HepG2 (cell line): ENCODE data around the gene TRAK1. TPM values are rescaled to one million over a fixed set of nuclear protein-coding genes. Genes with fewer than 3 reads are reported as not detected.

Source experiments
- ATAC-seq: fragments of 200-7000 bp; cut with Tn5 transposase; 3 replicates; pipeline ENCODE4 v1.9.1; 2020; ENCODE audit warnings: mild to moderate bottlenecking, moderate library complexity
- BruUV-seq: library from RNA; stranded (reverse); fragments of 400-500 nt; replicated peaks from 2 replicates; lab custom pipeline; 2021; lab: Mats Ljungman, UMichigan
- CTCF ChIA-PET: fragments of 300-600 bp; formaldehyde crosslinking; extraction: SDS; loops from one replicate; lab custom pipeline; 2021; ENCODE audit warnings: low total read pairs, inconsistent platforms, low intra/inter-chr PET ratio; lab: Yijun Ruan, JAX
- POLR2A ChIA-PET: fragments of 350-600 bp; sonication (Branson Sonifier 250); formaldehyde crosslinking; loops from one replicate; lab custom pipeline; 2020; ENCODE audit warnings: antibody characterized with exemption, inconsistent platforms; lab: Yijun Ruan, JAX
- DNase-seq: peaks from one replicate; pipeline ENCODE4 v3.0.0-alpha.2; 2015; ENCODE audit warnings: low spot score
- FAIRE-seq: peaks from 3 replicates; lab custom pipeline; 2011; peaks lifted over from hg19 to GRCh38; lab: Jason Lieb, UNC
- H2AFZ ChIP-seq: one replicate; pipeline ENCODE4 v1.6.1; 2011; ENCODE audit warnings: low read length, inconsistent platforms
- H3K27ac ChIP-seq: fragments of 300-600 bp; 3 replicates; pipeline ENCODE4 v1.8.0; 2011; ENCODE audit warnings: mixed run types, mild to moderate bottlenecking, mixed read lengths, low read length, inconsistent platforms; ENCODE audit not compliant: insufficient read depth; ENCODE audit errors: extremely low read length
- H3K27me3 ChIP-seq, 2 experiments: fragments of 200-600 bp in 1 of 2; 2 replicates in 1 of 2; 3 replicates in 1 of 2; pipeline versions ENCODE4 v1.6.0 to v1.8.0; 2011; ENCODE audit warnings: low read length in 2 of 2, mild to moderate bottlenecking in 2 of 2, moderate library complexity in 2 of 2, inconsistent platforms in 1 of 2; ENCODE audit not compliant: insufficient read depth in 2 of 2, control insufficient read depth in 1 of 2
- H3K36me3 ChIP-seq, 2 experiments: fragments of 200-600 bp in 1 of 2; replicated peaks in 1 of 2; 2 replicates in 1 of 2; 3 replicates in 1 of 2; pipeline versions ENCODE4 v1.5.1 to v1.8.0; 2011; ENCODE audit warnings: low read length in 2 of 2, inconsistent platforms in 1 of 2; ENCODE audit not compliant: insufficient read depth in 2 of 2, control insufficient read depth in 1 of 2
- H3K4me1 ChIP-seq: 2 replicates; pipeline ENCODE4 v1.5.1; 2012; ENCODE audit warnings: low read length, inconsistent platforms; ENCODE audit not compliant: insufficient read depth
- H3K4me2 ChIP-seq: 2 replicates; pipeline ENCODE4 v1.6.0; 2011; ENCODE audit warnings: low read depth, low read length, inconsistent platforms
- H3K4me3 ChIP-seq, 3 experiments: fragments of 200-600 bp in 1 of 3; sonication (generic), shearing (Covaris generic) in 1 of 3; replicated peaks in 1 of 3; 2 replicates each; pipeline ENCODE4 v1.5.1; 2011 to 2016; ENCODE audit warnings: low read length in 3 of 3, inconsistent platforms in 2 of 3, low read depth in 2 of 3, mild to moderate bottlenecking in 2 of 3, control low read depth in 1 of 3, mixed read lengths in 1 of 3; ENCODE audit not compliant: insufficient read depth in 1 of 3
- H3K79me2 ChIP-seq: one replicate; pipeline ENCODE4 v1.6.1; 2011; ENCODE audit warnings: low read length, inconsistent platforms; ENCODE audit not compliant: insufficient read depth
- H3K9ac ChIP-seq: 2 replicates; pipeline ENCODE4 v1.6.0; 2011; ENCODE audit warnings: mild to moderate bottlenecking, low read depth, low read length, inconsistent platforms; ENCODE audit not compliant: insufficient read depth
- H3K9me3 ChIP-seq: 2 replicates; pipeline ENCODE4 v1.5.1; 2012; ENCODE audit warnings: mild to moderate bottlenecking, low read length
- H4K20me1 ChIP-seq: 2 replicates; pipeline ENCODE4 v1.6.0; 2011; ENCODE audit warnings: inconsistent platforms, mild to moderate bottlenecking, low read length, moderate library complexity; ENCODE audit not compliant: insufficient read depth
- SAP130 ChIP-seq: IDR thresholded peaks from 2 replicates; pipeline ENCODE4 v1.6.1; 2016; ENCODE audit warnings: low read depth
- SCMH1 ChIP-seq: sonication (generic); formaldehyde crosslinking; IDR thresholded peaks from 2 replicates; pipeline ENCODE4 v1.9.0; 2021; ENCODE audit warnings: missing genetic modification reagents, mild to moderate bottlenecking, borderline replicate concordance
- SSRP1 ChIP-seq: IDR thresholded peaks from 2 replicates; pipeline ENCODE4 v1.6.1; 2016; ENCODE audit warnings: control low read depth
- TAF15 ChIP-seq: fragments of 200-400 bp; formaldehyde crosslinking; IDR thresholded peaks from one replicate; pipeline ENCODE4 v1.6.1; 2018; ENCODE audit warnings: mild to moderate bottlenecking, low read depth, low read length; ENCODE audit not compliant: poor library complexity, severe bottlenecking
- WIZ ChIP-seq: sonication (generic); formaldehyde crosslinking; IDR thresholded peaks from 2 replicates; pipeline ENCODE4 v1.5.1; 2020; ENCODE audit warnings: mild to moderate bottlenecking, missing genetic modification reagents
- ZEB1 ChIP-seq: IDR thresholded peaks from 2 replicates; pipeline ENCODE4 v1.6.1; 2012; ENCODE audit warnings: mild to moderate bottlenecking, low read depth, inconsistent platforms; ENCODE audit not compliant: insufficient replicate concordance
- ZMYM2 ChIP-seq: sonication (generic); formaldehyde crosslinking; IDR thresholded peaks from 2 replicates; pipeline ENCODE4 v1.8.0; 2022; ENCODE audit warnings: mild to moderate bottlenecking, missing genetic modification reagents
- WGBS: methylation state at CpG from one replicate; pipeline ENCODE4 v1.1.6; 2017; ENCODE audit warnings: low lambda C conversion rate; 5-methylcytosine and 5-hydroxymethylcytosine counted together
- in situ Hi-C: cut with HindIII; loops from 2 replicates; pipeline ENCODE4 v1.10.0; 2017; ENCODE audit warnings: low pct_unique_long_range_greater_than_20kb; ENCODE audit not compliant: extremely low pct_ligation_motif_present
- intact Hi-C: fragments of 100-400 bp; cut with micrococcal nuclease; formaldehyde crosslinking; loops from one replicate; pipeline ENCODE4 v1.10.0; 2022; ENCODE audit not compliant: unreplicated experiment
- polyA plus RNA-seq, 8 experiments: library from polyadenylated mRNA; depleted of rRNA in 3 of 8; stranded (reverse) in 7 of 8; unstranded in 1 of 8; fragments of >200 nt; fragmentation: Illumina TruSeq in 4 of 8; extraction: Trizol in 4 of 8; gene quantifications; 2 replicates each; pipeline versions ENCODE4 v1.2.1 to v1.2.3, GENCODE V29; 2011 to 2016; ENCODE audit warnings: low read depth in 4 of 8, missing spikeins in 1 of 8, mixed read lengths in 1 of 8; ENCODE audit not compliant: insufficient read depth in 1 of 8
- total RNA-seq, 5 experiments: library from RNA; depleted of rRNA; stranded (reverse); fragments of >200 nt; fragmentation: Illumina TruSeq; extraction: Trizol; gene quantifications; 2 replicates each; pipeline ENCODE4 v1.2.3, GENCODE V29; 2016; ENCODE audit warnings: low read depth in 1 of 5
- TF ChIP-seq, protein P1 (sequence below): sonication (generic); formaldehyde crosslinking; IDR thresholded peaks from 2 replicates; pipeline ENCODE4 v1.8.0; 2022; ENCODE audit warnings: missing genetic modification reagents, mild to moderate bottlenecking, moderate library complexity, borderline replicate concordance

The TRAK1 gene
- total and polyA plus RNA-seq, 2 of the 13 experiments (the other 11 are each of a cell fraction or from before 2014, with no cell fraction given): 20.5 to 46.6 TPM

DNA sequence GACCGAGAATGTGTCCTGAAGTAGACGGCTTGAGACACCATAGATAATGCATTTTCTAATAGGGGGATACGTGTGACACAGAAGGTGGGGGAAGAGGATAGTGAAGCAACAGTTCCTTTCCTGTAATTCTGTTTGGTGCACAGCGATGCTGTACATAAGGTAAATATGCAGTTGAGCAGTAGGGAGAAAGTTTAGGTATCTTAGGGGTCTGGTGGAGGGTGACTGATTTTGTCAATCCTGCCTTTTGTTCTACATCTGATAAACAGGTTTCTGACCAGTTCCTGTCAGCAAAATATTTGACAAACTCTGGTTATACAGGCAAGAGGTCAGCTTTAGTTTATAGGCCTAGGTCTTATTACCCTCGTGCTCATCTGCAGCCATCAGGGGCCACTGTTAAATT, 71.3 kb downstream of the TRAK1 start (continued):
- no peak for TF ChIP-seq SCMH1 (CRISPR knock-in tag)
- no peak for TF ChIP-seq TAF15
- no peak for TF ChIP-seq SSRP1 (CRISPR knock-in tag)
- no peak for TF ChIP-seq ZMYM2 (CRISPR knock-in tag)
- no peak for TF ChIP-seq WIZ (CRISPR knock-in tag)
- TF ChIP-seq, protein P1, sequence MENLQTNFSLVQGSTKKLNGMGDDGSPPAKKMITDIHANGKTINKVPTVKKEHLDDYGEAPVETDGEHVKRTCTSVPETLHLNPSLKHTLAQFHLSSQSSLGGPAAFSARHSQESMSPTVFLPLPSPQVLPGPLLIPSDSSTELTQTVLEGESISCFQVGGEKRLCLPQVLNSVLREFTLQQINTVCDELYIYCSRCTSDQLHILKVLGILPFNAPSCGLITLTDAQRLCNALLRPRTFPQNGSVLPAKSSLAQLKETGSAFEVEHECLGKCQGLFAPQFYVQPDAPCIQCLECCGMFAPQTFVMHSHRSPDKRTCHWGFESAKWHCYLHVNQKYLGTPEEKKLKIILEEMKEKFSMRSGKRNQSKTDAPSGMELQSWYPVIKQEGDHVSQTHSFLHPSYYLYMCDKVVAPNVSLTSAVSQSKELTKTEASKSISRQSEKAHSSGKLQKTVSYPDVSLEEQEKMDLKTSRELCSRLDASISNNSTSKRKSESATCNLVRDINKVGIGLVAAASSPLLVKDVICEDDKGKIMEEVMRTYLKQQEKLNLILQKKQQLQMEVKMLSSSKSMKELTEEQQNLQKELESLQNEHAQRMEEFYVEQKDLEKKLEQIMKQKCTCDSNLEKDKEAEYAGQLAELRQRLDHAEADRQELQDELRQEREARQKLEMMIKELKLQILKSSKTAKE: no peak

DNA sequence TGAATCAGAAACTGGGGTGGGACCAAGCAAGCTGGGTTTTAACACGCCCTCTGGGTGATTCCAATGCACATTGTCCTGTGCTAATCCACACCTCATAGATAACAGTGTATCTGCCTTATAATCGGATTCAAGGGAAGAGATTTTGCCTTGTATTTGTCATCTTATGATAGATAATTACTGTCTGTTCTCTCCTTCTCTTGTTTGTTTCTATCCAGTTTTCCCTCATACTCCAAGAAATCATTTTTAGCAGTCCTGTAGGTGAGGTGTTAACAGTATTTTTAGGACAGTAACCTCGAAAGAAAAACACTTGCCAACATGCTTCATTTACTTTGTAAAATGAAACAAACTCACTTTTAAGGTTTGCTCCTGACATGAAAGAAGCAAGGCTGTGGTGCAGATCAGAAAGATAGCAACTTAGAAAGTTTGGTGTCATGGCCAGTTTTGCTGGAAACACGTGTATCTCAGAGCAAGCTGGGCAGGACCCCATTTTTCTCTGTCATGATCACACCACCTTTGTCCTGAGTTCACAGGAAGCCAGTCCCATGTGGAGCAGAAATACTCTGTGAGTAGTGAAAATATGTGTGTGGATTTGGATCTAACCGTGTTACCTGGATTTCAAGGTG, 72.6 kb downstream of the TRAK1 start:
- CTCF ChIA-PET: no interaction called here

More for the DNA sequence above, 72.6 kb downstream of the TRAK1 start:
- POLR2A ChIA-PET: interaction anchor here (2.0 kb wide), 1 partner anchor 34 kb away, joined by 7 read pairs; no protein-coding TSS in a partner anchor
- intact Hi-C loops: loop anchor here (5.0 kb wide), 1 partner anchor 46 kb away; no protein-coding TSS in a partner anchor
- Histone ChIP-seq H3K27ac (peak overlapping the region; percentile 56), H3K79me2 (peaks cover 79% of the 10 kb centered on the region), H3K9me3 (no peaks in the 10 kb centered on the region)
- ATAC-seq: no peak
- TF ChIP-seq TAF15: no peak
- TF ChIP-seq ZEB1: peak; percentile 15
- peak; percentile 16; the same call in 1 of the 2 replicates for TF ChIP-seq SAP130 (CRISPR knock-in tag)
- TF ChIP-seq, all 625 proteins: peak for 2
- Histone ChIP-seq H3K36me3 (no peaks in the 10 kb centered on the region; a peak in 2 of 5 replicates), H3K9ac (peak overlapping the region; percentile 6; the same call in 1 of the 2 replicates), H3K4me3 (peak overlapping the region in 1 of 3 experiments; percentile 11; a peak in 1 of 6 replicates), H3K4me2 (peak overlapping the region; percentile 61), H3K27me3 (no peaks in the 10 kb centered on the region; a peak in 1 of 5 replicates), H3K4me1 (peaks cover 84% of the 10 kb centered on the region), H4K20me1 (peaks cover 20% of the 10 kb centered on the region), H2AFZ (no peak overlapping the region)
- in situ Hi-C loops: loop anchor here (5.0 kb wide), 1 partner anchor 41 kb away; no protein-coding TSS in a partner anchor
- DNase-seq (no peak), FAIRE-seq (peak; percentile 42)
- 58% methylated on average over 5 of the region's 5 CpGs for WGBS
- BruUV-seq: no TSS peak
